HG02571 (cell line): ENCODE measurements around the gene CYP26B1.
"Not testable (repeated sequence)": the region's sequence is repeated elsewhere in the genome, so short reads cannot be mapped to it uniquely, and the experiment has no call there.

Source experiments
- ATAC-seq: cut with Tn5 transposase; IDR thresholded peaks from one replicate; pipeline ENCODE4 v1.9.1; 2021; ENCODE audit warnings: mild to moderate bottlenecking, moderate library complexity; ENCODE audit not compliant: unreplicated experiment

CYP26B1 gene

DNA sequence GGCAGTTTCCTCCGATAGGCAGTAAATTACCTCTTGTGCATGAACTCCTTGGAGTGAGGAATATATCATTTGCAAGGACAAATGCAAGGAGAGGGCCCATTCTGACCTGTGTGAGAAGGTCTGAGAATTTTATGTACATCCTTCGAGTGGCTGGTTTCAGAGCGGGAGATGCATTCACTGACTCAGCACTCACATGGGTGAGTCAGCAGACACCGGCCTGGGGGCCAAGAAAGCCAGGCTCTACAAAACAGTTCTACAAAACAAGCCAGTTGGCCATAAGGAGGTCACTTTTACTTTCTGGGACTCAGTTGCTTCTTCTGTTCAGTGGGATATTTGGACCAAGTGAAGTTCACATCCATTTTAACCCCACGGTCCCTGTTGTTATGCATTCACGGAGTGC, 35.3 kb downstream of the CYP26B1 start:
- ATAC-seq, result no peak

DNA sequence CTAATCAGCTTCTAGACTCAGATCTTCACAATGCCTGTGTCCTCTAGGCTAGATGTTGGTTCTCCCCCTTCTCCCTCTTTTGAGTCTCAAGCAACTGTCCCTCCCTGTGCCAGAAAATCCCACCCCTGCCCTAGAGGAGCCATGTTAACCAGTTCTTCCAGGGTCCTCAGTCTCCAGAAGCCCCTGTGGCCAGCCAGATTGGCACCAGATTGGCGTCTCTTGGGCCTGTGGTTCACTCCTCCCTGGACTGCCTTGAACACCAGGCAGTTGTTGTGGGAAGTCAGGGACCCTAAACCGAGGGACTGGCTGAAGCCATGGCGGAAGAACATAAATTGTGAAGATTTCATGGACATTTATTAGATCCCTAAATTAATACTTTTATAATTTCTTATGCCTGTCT, 36.6 kb downstream of the CYP26B1 start:
- no peak for ATAC-seq

DNA sequence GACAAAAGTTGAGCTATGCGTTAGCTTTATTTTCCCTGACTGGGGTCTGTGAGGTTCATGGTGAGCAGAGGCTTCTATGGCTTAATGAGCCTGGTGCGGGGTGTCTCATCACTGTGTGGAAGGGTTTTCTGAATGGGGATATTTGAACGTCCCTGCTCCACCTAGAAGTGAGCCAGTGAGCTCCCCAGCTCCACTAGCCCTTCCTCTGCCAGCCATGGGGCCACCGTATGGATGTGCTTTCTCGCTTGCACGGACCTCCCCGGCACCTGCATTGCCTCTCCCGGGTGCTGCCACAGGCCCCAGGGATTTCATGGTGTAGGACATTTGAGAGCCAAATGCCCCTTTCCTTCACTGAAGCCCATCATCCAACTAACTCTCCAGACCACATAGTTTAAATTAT, 37.8 kb downstream of the CYP26B1 start:
- no peak for ATAC-seq

DNA sequence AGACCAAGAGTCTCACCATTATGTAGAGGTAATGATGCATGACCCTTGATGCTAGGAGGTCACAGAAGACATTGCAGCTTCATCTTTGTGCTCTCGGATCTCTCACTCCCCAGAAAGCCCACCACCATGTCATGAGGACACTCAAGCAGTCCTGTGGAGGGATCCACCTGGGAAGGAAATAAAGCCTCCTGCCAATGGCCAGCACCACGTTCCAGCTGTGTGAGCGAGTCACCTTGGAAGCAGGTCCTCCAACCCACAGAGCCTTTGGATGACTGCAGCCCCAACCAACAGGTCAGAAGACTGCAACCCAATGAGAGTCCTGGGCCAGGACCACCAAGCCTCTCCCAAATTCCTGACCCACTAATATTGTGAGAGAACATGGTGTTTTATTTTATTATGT, 38.4 kb downstream of the CYP26B1 start:
- ATAC-seq, result no peak

DNA sequence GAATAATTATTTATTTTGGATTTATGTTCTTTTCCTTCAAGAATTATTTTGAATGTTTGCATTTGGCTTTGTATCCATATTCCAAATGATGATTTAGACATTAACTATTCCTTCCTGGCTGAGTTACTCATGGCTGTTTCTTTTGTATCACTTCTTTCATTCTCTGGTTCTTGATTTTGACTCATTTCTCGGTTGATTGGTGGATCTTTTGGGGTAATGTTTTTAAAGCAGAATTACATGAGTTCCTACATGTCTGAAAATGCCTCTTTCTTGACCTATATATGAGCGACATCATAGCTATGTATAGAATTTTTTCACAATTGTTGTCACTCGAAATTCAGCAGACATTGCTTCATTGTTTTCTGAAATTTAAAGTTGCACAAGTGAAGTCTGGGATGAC, 39.5 kb downstream of the CYP26B1 start:
- ATAC-seq, result no peak

DNA sequence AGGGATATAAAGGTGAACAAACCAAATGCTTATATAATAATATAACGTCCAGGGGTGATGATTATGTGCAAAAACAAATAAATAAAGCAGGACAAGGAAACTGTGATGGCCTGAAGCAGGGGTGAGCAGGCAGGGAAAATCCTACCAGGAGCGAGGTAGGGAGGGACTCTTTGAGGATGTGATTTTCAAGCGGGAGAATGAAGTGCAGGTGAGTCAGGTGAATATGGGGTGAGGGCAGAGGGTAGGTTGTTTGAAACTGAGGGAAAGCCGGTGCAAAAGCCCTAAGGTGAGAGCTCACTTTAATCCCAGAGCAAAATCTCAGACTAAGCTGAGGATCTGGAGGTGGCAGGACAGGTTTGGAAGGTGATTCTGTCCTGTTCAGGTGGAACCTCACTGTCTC, 40.7 kb downstream of the CYP26B1 start:
- no peak for ATAC-seq

DNA sequence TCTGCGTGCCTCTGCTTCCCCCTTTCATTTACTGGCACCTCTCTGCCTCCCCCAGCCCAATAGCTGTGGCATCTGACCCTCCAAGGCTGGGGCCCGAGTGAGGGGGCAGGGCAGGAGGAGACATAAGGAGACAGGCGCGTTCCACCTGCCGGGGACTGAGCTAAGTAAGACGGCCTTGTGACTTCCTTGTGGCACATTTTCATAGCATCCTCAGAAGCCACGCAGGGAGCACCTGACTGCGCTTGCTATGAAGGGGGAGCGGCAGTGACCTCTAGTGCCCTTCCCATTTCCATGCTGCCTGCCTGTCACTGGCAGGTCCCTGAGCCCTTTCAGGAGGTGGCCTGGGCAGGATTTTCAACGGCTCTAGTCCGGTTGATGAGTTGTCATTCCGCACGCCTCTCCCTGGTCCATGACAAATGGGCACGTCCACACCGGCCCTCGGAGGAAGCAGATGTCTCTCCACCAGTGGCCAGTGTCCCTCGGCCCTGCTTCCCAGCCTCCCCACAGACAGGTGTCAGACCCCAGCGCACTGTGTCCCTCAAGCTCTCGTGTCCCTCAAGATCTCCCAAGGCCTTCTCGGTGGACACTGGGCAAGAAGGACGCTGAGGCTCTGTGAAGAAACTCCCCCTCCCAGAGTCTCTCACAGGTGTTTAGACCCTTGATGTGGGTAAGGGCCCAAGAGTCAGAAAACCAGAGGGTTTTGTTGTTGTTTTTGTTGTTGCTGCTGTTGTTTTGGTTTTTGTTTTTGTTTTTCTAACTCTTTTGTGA, 42.7 kb downstream of the CYP26B1 start:
- no peak for ATAC-seq

DNA sequence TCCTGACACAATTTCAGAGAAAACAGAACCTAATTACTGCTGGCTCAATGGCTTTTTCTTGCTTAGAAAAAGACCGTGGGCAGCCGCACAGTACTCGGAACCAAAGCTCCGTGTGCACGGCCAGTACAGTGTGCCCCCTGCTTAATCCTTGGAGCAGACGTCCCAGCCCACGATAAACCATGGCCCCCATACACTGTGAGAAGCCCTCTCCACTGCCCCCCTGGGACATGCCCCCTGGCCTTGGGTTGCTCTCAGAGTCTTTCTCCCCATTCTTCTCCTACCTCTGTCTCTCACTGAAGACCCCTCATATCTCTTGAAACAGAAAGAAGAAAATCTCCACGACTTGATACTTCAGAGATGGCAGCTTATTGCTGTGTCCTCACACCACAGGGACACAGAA, 44.0 kb downstream of the CYP26B1 start:
- ATAC-seq, result no peak

DNA sequence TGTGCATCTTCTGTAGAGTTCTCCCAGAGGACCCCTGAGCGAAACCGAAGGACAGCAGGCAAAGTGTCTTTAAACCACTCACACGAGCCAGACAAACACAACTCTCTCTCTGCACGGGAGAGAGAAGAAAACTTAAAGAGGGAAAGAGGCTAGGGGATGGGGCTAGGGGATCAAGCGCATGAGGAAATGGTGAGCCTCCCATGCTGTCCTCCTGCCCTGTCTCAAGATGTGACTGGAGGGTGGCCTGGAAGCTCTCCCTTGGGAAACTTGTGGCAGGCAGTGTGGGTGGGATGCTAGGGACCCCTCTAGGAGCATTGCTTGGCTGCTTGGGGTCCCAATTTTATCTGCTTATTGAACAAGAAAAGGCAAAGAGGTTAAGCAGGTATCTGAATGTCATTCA, 44.5 kb downstream of the CYP26B1 start:
- ATAC-seq, result no peak

DNA sequence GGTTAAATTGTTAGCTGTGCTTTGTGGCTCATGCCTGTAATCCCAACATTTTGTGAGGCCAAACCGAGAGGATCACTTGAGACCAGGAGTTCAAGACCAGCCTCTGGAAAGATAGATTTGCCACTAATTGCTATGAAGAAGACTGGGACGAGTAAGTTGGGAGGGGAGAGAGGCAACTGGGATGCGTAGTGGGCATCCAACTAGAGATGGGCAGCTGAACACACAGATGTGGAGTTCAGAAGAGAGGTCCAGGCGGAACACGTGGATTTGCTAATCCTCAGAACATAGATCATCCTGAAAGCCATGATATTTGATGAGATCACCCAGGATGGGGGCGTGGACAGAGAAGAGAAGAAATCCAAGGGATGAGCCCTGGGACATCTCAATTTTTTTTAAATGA, 48.7 kb downstream of the CYP26B1 start:
- no peak for ATAC-seq

DNA sequence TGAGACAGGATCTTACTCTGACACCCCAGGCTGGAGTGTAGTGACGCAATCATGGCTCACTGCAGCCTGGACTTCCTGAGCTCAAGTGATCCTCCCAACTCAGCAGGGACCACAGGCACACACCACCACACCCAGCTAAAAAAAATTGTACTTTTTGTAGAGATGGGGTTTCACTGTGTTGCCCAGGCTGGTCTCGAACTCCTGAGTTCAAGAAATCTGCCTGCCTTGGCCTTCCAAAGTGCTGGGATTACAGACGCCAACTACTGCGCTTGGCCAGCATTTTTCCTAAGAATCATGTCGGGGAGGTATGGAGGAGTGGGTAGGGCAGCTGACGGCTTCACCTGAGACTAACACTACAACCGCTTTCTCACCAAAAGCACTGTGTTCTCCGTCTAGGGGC, 50.4 kb downstream of the CYP26B1 start:
- ATAC-seq, result no peak

DNA sequence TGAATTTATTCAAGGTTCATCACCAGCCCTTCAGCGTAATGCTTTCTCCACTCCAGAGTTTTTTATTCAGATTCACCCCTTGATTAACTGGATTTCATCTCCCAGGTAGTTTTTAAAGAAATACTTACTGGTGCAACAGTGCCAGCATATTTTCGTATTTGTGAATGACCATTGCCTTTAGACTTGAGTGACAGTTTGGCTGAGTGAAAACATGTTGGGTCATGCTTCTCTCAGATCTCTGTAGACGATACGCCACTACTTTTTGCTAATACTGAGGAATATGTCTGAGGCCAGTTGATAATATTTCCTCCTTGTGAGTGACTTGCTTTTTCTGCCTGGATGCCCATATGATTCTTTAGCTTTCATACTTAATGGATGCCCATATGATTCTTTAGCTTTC, 51.5 kb downstream of the CYP26B1 start:
- ATAC-seq, result no peak

DNA sequence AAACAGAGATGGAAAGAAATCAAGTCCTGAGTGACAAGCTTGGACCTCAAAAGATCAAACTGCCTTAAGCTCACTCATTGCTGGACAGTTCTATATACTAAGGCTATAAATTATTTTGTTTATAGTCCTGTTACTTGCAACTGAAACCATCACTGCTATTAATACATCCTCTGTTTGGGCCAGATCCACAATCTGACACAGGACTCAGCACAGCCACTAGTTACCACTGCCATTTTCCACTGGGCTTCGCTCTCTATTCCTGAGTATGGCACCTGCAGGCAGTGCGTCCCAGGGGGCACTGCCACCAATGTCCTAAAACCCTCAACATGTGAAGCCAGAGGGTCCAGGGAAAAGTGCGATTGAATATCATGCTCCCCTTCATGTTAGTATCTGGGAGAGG, 52.3 kb downstream of the CYP26B1 start:
- ATAC-seq, result no peak

DNA sequence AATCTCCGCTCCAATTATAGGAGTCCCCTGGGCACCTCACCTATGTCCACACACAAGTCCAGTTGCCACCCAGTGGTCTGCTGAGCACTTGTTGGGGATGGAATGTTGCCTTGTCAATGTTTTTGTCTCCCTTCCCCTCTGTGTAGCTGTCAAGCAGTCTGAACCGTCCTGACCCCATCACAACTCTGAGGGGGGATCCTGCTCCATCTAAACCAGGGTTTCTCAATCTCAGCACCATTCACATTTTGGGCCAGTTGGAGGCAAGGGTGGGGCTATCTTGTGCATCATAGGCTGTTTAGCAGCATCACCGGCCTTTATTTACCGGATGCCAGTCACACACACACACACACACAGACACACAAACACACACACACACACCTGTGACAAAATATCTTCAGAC, 53.0 kb downstream of the CYP26B1 start:
- no peak for ATAC-seq

DNA sequence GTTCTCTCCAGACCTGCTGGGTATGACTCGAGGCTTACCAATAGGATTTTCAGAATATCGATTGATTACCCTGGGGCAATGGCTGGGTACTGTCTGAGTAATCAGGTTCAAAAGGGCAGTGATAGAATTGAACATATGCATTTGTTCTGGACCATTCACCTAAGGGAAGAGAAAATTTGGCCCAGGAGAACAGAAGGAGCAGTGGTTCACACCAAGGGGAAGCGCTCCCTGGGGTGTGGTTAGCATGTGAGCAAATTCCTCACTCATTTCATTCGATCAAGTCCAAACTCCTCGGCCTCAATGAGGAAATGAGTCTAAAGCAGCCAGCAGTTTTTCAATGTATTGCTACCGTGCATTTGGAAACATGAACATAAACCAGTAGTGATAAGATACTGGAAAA, 55.6 kb downstream of the CYP26B1 start:
- ATAC-seq, result no peak

DNA sequence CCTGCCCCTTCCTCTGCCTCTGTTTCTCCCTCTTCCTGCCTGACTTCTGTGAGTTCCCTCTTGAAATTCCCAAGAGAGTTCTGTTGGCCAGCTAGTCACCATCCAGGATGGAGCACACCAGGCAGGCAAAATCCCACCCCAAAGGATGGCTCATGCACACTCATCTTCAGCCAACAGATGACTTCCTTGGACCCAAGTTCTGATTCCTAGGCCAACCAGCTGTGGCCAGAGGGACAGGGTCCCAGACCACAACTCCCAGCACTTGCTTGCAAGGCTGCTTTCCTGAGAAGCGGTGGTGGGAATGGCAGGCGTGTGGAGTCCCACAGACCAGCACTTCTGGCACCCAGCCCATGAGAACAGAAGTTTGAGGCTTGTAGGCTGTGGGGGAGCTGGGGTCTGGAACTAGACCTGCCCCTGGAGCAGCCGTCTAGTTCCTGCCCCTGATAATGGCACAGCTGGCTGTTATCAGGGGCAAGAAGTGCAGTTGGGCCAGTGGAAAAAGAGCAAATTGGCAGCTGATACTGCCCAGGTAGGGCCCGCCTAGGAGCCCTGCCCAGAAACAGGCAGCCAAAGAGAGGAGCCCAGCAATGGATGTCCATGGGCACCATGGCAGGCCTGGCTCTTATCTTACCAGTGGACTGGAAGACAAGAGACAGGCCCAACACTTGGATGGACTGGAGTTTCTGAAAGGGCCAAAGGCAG, 56.7 kb downstream of the CYP26B1 start:
- no peak for ATAC-seq

DNA sequence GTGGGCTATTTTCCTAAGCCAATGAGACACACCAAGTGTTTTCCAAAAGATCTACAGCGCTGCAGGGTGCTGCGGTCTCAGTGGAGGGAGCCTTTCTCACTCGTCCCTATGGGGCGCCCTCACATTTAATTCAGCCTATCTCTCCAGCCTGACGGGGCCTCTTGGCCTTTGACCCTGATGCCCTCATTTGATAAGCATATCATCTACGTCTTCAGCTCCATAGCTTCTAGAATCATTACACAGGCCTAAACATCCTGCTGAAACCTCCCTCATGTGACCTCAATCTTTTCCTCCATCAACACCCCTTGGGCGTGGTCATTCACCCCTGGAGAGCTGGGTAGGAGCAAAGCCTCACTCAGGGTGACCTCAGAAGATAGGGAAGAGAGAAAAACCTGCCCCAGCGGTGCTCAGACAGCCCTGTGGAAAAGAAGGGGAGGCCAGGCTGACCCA, 57.4 kb downstream of the CYP26B1 start:
- no peak for ATAC-seq

DNA sequence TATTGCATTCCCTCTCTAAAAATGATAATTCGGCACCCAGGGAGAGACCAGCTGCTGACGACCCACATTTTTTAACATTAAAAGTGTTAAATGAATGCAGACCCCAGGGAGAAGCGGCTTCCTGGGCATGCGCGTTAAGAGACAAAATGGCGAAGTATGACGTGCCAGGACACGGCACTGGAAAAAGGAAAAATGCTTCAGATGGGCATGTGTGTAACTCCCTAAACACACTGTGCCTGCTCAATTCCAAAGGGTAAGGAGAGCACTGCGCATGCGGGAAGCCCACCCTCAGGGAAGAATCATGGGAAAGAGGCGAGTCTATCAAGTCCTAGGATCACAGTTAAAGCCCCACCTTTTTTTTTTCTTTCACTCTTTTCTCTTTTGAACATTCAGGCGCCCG, 58.1 kb downstream of the CYP26B1 start:
- ATAC-seq, result no peak

DNA sequence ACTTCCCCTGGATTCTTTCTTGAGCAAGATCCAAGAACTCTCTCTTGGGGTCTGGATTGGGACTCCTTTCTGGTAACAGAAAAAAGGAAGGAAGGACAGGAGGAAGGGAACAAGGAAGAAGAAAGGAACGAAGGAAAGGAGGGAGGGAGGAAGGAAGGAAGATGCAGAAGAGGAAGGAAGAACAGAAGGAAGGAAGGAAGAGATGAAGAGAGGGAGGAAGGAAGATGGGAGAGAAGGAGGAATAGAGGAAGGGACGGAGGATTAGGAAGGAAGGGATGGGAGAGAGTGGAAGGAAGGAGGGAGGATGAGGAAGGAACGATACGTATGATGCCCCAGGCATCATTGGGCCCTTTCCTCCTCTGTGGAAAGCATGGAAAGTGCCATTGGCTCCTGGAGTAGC, 58.6 kb downstream of the CYP26B1 start:
- ATAC-seq, result no peak

DNA sequence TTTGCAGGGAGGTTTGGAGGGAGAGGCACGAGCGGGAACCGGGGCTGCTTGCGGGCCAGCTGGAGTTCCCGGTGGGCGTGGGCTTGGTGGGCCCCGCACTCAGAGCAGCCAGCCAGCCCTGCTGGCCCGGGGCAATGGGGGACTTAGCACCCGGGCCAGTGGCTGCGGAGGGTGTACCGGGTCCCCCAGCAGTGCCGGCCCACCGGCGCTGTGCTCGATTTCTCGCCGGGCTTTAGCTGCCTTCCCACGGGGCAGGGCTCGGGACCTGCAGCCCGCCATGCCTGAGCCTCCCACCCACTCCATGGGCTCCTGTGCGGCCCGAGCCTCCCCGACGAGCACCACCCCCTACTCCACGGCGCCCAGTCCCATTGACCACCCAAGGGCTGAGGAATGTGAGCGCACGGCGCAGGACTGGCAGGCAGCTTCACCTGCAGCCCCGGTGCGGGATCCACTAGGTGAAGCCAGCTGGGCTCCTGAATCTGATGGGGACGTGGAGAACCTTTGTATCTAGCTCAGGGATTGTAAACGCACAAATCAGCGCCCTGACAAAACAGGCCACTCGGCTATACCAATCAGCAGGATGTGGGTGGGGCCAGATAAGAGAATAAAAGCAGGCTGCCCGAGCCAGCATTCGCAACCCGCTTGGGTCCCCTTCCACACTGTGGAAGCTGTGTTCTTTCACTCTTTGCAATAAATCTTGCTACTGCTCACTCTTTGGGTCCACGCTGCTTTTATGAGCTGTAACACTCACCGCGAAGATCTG, 60.6 kb downstream of the CYP26B1 start:
- ATAC-seq, result not testable (repeated sequence)

DNA sequence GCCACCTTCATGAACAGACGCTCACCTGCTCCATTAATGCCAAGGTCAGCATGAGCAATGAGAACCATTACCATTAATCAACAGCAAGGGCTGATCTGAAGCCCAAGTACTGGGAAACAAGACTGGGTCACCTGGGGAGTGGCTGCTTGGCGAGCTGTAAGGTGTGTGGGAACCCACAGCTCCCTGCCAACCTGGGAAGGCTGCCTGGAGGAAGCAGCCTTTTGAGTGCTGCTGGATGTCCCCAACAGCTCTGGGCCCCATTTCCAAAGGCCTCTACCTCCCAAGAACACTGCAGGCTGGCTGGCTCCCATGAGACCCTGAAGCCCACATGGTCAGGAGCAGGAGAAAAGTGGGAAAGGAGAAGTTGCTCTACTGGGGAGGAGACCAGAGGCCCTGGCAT, 62.1 kb downstream of the CYP26B1 start:
- no peak for ATAC-seq

DNA sequence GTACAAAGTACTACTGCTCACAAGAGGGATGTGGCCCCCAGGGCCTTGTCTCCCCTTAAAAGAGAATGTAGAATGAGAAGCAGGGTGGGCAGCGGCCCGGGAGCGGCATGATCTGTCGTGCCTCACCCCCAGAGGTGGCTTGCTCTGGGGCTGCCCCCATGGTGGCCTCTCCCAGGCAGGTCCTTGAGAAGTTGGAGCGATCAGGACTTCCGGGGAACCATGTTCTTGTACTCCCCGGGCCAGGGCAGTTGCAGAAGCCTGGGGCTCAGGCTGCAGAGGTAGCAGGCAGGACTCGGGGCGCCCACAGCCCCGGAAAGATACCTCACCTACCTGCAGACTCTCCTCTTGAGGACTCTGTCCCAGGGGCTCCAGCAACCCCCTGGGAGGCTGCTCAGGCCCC, 62.6 kb downstream of the CYP26B1 start:
- no peak for ATAC-seq
